Ovary (tissue), 9 donors: ENCODE results near the gene AVEN. TPM values are rescaled to one million over a fixed set of nuclear protein-coding genes. Genes with fewer than 3 reads are reported as not detected.

Source experiments
- DNase-seq, 5 donors: peaks; one replicate each; pipeline ENCODE4 v3.0.0-alpha.2; 2019 to 2020
- H3K27ac ChIP-seq, 2 donors: fragments of 200-600 bp; one replicate each; pipeline versions ENCODE4 v1.5.1 to v1.8.0; 2019 to 2022
- H3K27me3 ChIP-seq: fragments of 200-600 bp; one replicate; pipeline ENCODE4 v1.8.0; 2022
- H3K36me3 ChIP-seq: fragments of 200-600 bp; sonication (generic); one replicate; pipeline ENCODE4 v1.5.1; 2019
- H3K4me1 ChIP-seq: one replicate; pipeline ENCODE4 v1.8.1; 2013; ENCODE audit warnings: mild to moderate bottlenecking, moderate library complexity; ENCODE audit not compliant: insufficient read depth
- H3K4me3 ChIP-seq: fragments of 200-600 bp; sonication (generic); one replicate; pipeline ENCODE4 v1.5.1; 2017
- H3K9me3 ChIP-seq, 2 donors: fragments of 200-600 bp in 1 of 2; sonication (generic) in 1 of 2; one replicate each; pipeline versions ENCODE4 v1.5.1 to v1.8.1; 2013 to 2019; ENCODE audit warnings: mild to moderate bottlenecking in 1 of 2, moderate library complexity in 1 of 2
- EP300 ChIP-seq: sonication (generic); formaldehyde crosslinking; IDR thresholded peaks from one replicate; pipeline ENCODE4 v1.6.1; 2017; ENCODE audit warnings: antibody characterized with exemption
- POLR2A ChIP-seq: fragments of 450-650 bp; IDR thresholded peaks from one replicate; pipeline ENCODE4 v1.6.1; 2017; ENCODE audit warnings: antibody characterized with exemption, mild to moderate bottlenecking, moderate library complexity
- WGBS, 3 donors: extraction: QIAGEN DNeasy Blood & Tissue Kit in 1 of 3; methylation state at CpG; one replicate each; pipeline versions ENCODE4 v1.1.5 to v1.1.7; 2013 to 2017; 5-methylcytosine and 5-hydroxymethylcytosine counted together
- intact Hi-C, 4 donors: fragments of 100-400 bp; cut with DNase I; formaldehyde crosslinking; loops; one replicate each; pipeline versions ENCODE4 v1.11.0 to v1.15.1; 2022 to 2023
- polyA plus RNA-seq, 2 donors: library from polyadenylated mRNA; stranded (reverse); fragments of 200-250 nt in 1 of 2; fragments of 350-450 nt in 1 of 2; fragmentation: Illumina TruSeq in 1 of 2; extraction: RNeasy Lipid Tissue Mini Kit (QIAGEN cat#74804) in 1 of 2; gene quantifications; one replicate each; pipeline ENCODE4 v1.2.3, GENCODE V29; 2013 to 2014
- total RNA-seq, 7 donors: library from RNA; depleted of rRNA in 2 of 7; stranded (reverse); fragments of >200 nt in 2 of 7; fragmentation: NEBNext Ultra II Directional in 3 of 7; extraction: Animal tissue kit (Norgen Biotek cat#: 25700) in 3 of 7; gene quantifications; one replicate each; pipeline versions ENCODE4 v1.1.0 to v1.2.4, GENCODE V29; 2016 to 2023
- TF ChIP-seq, protein P1 (sequence below), 3 donors: fragments of 450-650 bp in 2 of 3; fragments of 200-600 bp in 1 of 3; IDR thresholded peaks; one replicate each; pipeline versions ENCODE4 v1.5.1 to v1.8.0; 2016 to 2022; ENCODE audit warnings: antibody characterized with exemption in 3 of 3, mild to moderate bottlenecking in 1 of 3
- donor health status: DM: no; HTN: no; CAD: no; lungs with moderate emphysema.
- donor health status: DM: no; HTN: no; CAD: no.
- donor health status: Bipolar disorder and iron deficiency.
- donor health status: DM: yes; HTN: yes; CAD: no.
- donor health status: DM: no; HTN: no; CAD: no.
- donor health status: DM: yes; HTN: yes; CAD: no.

AVEN gene
- total and polyA plus RNA-seq, 9 donors: 9.0 to 20.9 (median 11.5) TPM

DNA sequence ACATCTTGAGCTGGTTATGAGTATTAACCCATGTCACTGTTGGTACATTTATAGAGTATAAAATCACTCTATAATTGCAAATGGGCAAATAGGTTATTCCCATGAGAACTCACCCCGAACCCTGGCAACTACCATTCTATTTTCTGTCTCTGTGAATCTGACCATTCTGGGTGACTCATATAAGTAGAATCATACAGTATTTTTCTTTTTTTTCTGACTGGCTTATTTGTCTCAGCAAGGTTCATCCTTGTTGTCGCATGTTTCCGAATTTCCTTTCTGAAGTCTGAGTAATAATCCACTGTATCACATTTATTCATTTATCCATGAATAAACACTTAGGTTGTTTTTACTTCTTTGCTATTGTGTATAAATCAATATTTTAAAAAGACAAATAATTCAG is 130.6 kb downstream of the AVEN start:
- WGBS, 3 donors: 76 to 84% (median 80%) methylated on average over 3 of the region's 3 CpGs
- intact Hi-C loops: no loop called here
- Histone ChIP-seq H3K27ac (no peak overlapping the region), H3K9me3 (no peaks in the 10 kb centered on the region), H3K27me3 (no peaks in the 10 kb centered on the region), H3K4me1 (no peaks in the 10 kb centered on the region), H3K4me3 (no peak overlapping the region), H3K36me3 (no peaks in the 10 kb centered on the region)
- TF ChIP-seq EP300 (no peak), POLR2A (no peak)
- TF ChIP-seq, protein P1, sequence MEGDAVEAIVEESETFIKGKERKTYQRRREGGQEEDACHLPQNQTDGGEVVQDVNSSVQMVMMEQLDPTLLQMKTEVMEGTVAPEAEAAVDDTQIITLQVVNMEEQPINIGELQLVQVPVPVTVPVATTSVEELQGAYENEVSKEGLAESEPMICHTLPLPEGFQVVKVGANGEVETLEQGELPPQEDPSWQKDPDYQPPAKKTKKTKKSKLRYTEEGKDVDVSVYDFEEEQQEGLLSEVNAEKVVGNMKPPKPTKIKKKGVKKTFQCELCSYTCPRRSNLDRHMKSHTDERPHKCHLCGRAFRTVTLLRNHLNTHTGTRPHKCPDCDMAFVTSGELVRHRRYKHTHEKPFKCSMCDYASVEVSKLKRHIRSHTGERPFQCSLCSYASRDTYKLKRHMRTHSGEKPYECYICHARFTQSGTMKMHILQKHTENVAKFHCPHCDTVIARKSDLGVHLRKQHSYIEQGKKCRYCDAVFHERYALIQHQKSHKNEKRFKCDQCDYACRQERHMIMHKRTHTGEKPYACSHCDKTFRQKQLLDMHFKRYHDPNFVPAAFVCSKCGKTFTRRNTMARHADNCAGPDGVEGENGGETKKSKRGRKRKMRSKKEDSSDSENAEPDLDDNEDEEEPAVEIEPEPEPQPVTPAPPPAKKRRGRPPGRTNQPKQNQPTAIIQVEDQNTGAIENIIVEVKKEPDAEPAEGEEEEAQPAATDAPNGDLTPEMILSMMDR (IDR thresholded peaks at IDR 0.05): no peak
- DNase-seq: no peak

DNA sequence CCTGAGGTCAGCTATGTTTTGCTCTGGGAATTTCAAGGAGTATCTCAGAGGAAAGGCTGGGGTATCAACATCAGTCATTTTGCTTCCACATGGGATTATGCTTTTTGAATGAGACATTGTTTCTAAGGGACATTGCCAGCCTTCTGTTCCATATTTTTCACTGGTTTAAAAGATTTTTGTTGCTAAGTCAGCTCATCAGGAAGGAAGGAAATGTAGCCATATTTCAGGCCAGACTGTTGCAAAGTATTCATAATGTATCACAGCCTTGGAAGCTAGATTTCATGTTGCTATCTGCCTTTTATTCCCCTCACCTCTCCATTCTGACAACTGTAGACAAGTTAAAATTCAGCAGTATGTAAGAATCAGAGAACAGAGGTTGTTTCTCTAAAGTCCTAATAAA is 131.7 kb downstream of the AVEN start:
- intact Hi-C loops: no loop called here
- TF ChIP-seq EP300: no peak
- TF ChIP-seq, protein P1 (IDR thresholded peaks at IDR 0.05): no peak
- no peak for TF ChIP-seq POLR2A
- H3K27ac ChIP-seq: no peak overlapping the region

DNA sequence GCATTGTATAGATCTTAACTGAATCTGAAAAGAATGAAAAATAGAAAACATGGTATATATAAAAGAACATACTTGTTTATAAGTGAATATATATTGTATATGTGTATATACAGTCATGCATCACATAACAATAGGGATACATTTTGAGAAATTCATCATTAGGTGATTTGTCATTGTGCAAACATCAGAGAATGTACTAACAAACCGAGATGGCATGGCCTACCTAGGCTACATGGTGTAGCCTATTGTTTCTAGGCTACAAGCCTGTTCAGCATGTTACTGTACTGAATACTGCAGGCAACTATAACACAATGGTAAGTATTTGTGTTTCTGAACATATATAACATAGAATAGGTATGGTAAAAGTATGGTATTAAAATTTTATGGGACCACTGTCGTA is 135.3 kb downstream of the AVEN start:
- H3K36me3 ChIP-seq: no peaks in the 10 kb centered on the region
- no peak overlapping the region for H3K4me3 ChIP-seq
- 95 to 97% (median 96%) methylated on average over 2 of the region's 2 CpGs for WGBS, 3 donors
- no peak overlapping the region for H3K27ac ChIP-seq
- H3K27me3 ChIP-seq: no peaks in the 10 kb centered on the region
- H3K4me1 ChIP-seq: no peaks in the 10 kb centered on the region
- intact Hi-C loops: no loop called here
- no peak for TF ChIP-seq EP300
- TF ChIP-seq POLR2A: no peak
- TF ChIP-seq, protein P1 (IDR thresholded peaks at IDR 0.05): no peak
- no peak for DNase-seq
- no peaks in the 10 kb centered on the region for H3K9me3 ChIP-seq

More for the DNA sequence above, 131.7 kb downstream of the AVEN start:
- Histone ChIP-seq H3K27me3 (no peaks in the 10 kb centered on the region), H3K36me3 (no peaks in the 10 kb centered on the region), H3K9me3 (no peaks in the 10 kb centered on the region), H3K4me1 (no peaks in the 10 kb centered on the region), H3K4me3 (no peak overlapping the region)
- DNase-seq: no peak

DNA sequence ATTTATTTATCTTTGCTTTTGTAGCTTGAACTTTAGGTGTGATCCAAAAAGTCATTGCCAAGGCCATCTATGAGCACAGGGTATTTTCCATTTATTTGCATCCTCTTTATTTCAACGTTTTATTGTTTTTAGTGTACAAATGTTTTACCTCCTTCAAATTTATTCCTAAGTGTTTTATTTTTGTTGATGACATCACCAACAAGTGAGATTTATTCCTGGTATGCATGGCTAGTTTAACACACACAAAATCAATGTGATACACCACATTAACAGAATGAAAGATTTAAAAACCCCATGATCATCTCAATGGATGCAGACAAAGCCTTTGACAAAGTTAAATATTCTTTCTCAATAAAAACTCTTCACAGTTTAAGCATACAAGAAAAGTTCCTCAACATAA is 137.0 kb downstream of the AVEN start:
- 0% methylated on average over 1 of the region's 1 CpG for WGBS, 3 donors
- TF ChIP-seq EP300 (no peak), POLR2A (no peak)
- TF ChIP-seq, protein P1 (IDR thresholded peaks at IDR 0.05): no peak
- intact Hi-C loops: no loop called here

DNA sequence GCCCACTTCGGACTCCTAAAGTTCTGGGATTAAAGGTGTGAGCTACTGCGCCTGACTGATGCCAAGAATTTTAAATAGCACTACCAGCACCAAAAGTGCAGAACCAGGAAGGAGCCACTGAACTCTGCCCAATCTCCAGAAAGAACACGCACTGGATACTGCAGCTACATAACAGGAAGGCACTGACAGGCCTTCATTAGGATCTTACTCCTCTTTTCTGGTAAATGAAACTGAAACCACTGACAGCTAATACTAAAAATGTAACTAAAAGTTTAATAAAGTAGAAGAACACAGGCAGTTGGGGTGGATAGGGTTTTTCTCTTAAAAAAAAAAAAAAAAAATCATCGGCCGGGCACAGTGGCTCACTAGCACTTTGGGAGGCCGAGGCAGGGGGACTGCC is 144.8 kb downstream of the AVEN start:
- no peak for DNase-seq
- TF ChIP-seq EP300 (no peak), POLR2A (no peak)
- TF ChIP-seq, protein P1 (IDR thresholded peaks at IDR 0.05): no peak
- WGBS, 3 donors: 89 to 92% (median 90%) methylated on average over 6 of the region's 6 CpGs
- Histone ChIP-seq H3K9me3 (no peaks in the 10 kb centered on the region), H3K27ac (no peak overlapping the region), H3K4me1 (no peaks in the 10 kb centered on the region), H3K36me3 (no peaks in the 10 kb centered on the region), H3K4me3 (no peak overlapping the region), H3K27me3 (no peaks in the 10 kb centered on the region)
- intact Hi-C loops: no loop called here

More for the DNA sequence above, 137.0 kb downstream of the AVEN start:
- Histone ChIP-seq H3K27ac (no peak overlapping the region), H3K4me1 (no peaks in the 10 kb centered on the region), H3K27me3 (no peaks in the 10 kb centered on the region), H3K4me3 (no peak overlapping the region), H3K36me3 (no peaks in the 10 kb centered on the region), H3K9me3 (no peaks in the 10 kb centered on the region)
- DNase-seq: no peak
